Measurements from ENCODE around the gene ARL15.
"Not testable (repeated sequence)": the region's sequence is repeated elsewhere in the genome, so short reads cannot be mapped to it uniquely, and the experiment has no call there.

ARL15 gene

DNA sequence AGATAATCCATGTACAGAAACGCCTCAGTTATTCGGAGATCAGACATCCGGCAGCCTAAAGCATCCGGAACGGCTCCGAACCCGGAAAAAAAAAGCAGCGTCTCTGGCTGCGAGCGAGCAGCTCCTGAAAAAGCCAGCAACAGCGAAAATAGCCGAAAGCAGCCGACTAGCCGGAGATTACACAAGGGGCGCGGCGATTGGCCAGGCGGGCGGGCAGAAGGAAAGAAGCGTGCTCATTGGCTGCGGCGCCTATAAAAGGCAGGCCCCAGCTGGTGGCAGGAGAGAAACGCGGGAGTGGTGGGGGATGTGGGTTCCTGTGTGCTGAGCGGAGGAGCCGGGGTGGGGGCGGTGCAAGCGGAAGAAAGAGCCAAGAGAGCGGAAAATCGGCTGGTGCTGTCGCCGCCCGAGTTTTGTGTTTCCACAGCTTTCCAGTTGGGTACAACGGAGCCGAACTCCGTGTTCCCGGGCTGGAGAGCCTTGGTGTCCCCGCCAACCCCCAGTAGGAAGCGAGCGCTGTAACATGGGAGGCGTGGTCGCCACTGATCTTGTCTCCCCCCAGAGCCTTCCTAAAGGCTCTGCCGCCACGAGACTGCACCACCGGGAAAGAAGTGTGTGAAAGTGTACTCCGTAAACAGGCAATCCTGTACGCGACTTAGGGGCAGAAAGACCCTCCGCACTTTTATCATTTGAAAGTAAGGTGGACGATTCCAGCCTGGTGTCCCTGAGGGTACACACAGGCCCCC lies at the start of gene ARL15:
Gene ARL15, minus strand, starts transcription at position 141 of the 743 bp plus-strand sequence.
- DNase-seq (ENCODE audit: low read depth in 2 of 2) = peak; percentile 95 to 96

DNA sequence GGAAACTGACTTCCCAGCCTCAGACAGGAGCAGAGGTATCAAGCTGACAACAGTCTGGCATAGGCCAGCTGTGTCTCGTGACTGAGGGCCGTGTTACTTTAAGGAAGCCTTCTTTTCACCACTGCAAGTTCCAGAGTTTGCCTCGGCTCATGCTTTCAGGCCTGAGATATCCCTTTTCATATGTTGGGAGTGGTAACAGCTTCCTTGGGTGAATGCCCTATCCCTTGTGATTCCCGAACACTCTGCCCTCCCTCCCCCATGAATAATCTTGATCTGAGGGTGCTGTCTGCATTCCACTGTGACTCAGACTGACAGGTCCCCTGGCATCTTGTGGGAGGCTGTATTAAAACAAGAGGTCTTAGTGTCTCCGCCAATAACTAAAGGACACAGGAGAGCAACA lies 49.7 kb upstream of the ARL15 start:
- no peak for DNase-seq (ENCODE audit: low read depth in 2 of 2)

DNA sequence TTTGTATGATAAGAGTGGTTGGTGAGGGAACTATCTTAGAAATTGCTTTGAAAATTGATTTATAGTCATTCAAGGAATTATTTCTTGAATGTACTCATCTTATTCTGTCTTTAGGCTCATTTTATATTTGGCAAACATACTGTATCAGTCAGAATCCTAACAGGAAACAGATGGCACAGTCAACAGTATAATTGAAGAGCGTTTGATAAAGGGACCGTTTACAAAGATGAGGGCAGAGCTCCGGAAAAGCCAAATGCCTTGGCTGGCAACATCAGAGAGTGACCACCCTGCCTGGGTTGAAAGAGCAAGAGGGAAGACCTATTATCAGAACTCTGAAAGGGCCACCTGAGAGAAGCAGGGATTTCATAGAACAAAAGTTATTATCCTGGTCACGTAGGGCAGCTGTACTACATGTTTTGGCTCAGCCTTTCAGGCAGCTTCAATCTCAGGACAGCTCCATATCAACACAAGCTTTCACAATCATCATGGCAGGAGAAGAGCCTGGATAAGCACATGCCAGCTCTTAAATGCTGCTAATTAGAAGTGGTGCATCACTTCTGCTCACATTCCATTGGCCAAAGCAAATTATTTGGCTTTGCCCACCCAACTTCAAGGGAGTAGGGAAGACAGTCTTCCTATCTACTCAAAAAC lies 47.2 kb upstream of the ARL15 start:
- DNase-seq (ENCODE audit: low read depth in 2 of 2) = no peak

GRCh38 chr5:54353933-54354564 lies 43.7 kb upstream of the ARL15 start:
- not testable (repeated sequence) for DNase-seq (ENCODE audit: low read depth in 2 of 2)

DNA sequence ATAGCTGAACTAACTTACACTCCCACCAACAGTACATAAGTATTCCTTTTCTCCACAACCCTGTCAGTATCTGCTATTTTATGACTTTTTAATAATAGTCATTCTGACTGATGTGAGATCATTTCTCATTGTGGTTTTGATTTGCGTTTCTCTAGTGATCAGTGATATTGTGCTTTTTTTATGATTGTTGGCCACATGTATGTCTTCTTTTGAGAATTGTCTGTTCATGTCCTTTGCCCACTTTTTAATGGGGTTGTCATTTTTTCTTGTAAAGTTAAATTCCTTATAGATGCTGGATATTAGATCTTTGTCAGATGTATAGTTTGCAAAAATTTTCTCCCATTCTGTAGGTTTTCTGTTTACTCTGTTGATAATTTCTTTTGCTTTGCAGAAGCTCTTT lies 42.2 kb upstream of the ARL15 start:
- not testable (repeated sequence) for DNase-seq (ENCODE audit: low read depth in 2 of 2)

DNA sequence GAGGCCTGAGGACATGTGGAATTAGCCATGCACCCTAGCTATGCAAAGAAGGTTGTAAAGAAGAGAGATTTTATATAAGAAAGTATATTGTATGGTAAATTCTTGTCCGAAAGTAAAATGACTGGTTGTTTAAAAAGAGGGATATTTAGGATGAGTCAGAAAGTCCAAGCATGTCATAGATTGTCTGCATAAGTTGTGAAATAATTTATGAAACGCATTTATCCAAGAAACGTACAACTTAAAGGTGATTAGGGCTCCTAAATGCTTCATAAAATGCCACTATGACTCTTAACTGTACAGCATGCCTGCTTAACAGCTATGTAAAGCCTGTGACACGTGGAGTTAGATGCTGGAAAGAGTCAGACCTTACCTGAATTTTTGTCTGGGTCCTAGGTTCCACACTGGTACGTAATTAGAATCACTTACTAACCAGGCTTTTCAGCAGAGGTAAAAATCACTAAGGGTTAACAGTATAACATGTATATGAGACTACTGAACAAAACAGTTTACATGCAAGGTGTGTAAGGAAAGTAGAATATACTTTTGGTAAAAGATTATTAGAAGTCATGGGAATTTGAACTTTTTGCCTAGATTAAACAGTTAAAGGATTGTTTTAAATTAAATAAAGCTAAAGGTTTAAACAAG lies 37.0 kb upstream of the ARL15 start:
- DNase-seq (ENCODE audit: low read depth in 2 of 2) = no peak

GRCh38 chr5:54344653-54345052 lies 34.3 kb upstream of the ARL15 start:
- DNase-seq (ENCODE audit: low read depth in 2 of 2) = peak in 1 of 2 experiments; percentile 39

- no peak for DNase-seq (ENCODE audit: low read depth in 2 of 2)
These were observed 31.6 kb upstream of the ARL15 start for GRCh38 chr5:54341971-54342370.

DNA sequence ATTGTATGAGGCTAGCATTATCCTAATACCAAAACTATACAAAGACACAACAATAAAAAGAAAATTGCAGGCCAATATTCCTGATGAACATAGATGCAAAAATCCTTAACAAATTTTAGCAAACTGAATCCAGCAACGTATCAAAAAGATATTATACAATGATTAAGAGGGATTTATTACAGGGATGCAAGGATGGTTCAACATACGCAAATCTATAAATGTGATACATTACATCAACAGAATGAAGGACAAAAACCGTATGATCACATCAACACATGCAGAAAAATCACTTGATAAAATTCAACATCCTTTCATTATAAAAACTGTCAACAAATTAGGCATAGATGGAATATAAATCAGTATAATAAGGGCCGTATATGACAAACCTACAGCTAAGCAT lies 27.1 kb upstream of the ARL15 start:
- DNase-seq (ENCODE audit: low read depth in 2 of 2) = no peak

DNA sequence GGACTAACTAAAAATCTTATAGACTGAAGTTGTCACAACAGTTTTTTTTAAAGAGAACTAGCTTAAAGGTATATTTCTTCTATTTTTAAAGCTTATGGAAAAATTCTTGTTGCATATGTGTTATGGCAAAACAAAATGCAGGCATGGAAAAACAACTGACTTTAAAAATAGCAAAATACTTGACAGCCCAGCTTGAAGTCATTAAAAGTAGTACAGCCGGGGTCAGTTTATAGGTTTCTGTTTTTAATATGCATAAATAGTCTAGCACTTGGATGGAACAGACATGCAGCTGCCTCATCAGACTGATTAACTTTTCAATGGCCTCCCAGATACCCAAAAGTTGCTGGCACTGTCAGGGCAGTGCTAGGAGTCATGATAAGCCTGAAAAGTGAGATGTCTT lies 22.3 kb upstream of the ARL15 start:
- DNase-seq (ENCODE audit: low read depth in 2 of 2) = no peak

DNA sequence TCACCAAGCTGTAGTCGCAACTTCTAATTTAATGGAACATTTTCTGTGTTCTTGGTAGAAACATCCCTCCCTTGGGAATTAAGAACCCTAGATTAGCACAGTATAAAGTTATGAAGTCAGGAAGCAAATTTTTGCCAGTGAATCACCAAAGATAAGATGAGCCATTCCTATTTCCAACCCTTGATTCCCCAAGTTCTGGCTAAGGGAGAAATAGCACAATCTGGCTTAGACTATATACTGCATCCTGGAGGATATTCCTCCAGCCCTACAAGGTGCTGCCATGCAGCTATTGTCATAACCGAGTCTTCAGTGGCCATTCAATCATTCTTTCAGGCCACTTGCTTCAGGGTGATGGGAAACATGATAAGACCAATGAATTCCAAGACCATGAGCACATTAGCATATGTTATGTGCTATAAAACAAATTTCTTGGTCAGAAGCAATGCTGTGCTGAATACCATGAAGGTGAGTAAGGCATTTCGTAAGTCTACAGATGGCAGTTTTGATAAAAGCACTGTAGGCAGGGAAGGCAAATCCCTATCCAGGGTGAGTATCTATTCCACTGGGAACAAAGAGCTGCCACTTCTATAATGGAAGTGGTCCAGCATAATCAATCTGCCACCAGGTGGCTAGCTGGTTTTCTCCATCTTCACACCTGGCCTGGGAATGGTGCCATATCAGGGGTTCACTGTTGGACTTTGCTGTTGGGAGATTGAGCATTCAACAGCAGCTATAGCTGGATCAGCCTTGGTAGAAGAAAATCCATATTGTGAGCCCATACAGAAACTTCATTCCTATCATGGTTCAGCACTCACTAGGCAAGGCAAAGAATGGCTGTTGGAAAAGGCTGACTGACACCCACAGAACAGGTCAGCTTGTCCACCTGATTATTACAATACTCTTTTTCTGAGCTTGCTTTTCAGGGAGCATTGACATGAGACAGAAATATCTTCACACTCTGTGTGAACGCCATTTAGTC lies 19.6 kb upstream of the ARL15 start:
- peak; percentile 93 to 95 for DNase-seq (ENCODE audit: low read depth in 2 of 2)

- no peak for DNase-seq (ENCODE audit: low read depth in 2 of 2)
These were observed 16.4 kb upstream of the ARL15 start for GRCh38 chr5:54326662-54327270.

- DNase-seq (ENCODE audit: low read depth in 2 of 2) = no peak
These were observed 15.4 kb upstream of the ARL15 start for GRCh38 chr5:54325610-54326311.

- no peak for DNase-seq (ENCODE audit: low read depth in 2 of 2)
These were observed 14.9 kb upstream of the ARL15 start for GRCh38 chr5:54325272-54325609.

DNA sequence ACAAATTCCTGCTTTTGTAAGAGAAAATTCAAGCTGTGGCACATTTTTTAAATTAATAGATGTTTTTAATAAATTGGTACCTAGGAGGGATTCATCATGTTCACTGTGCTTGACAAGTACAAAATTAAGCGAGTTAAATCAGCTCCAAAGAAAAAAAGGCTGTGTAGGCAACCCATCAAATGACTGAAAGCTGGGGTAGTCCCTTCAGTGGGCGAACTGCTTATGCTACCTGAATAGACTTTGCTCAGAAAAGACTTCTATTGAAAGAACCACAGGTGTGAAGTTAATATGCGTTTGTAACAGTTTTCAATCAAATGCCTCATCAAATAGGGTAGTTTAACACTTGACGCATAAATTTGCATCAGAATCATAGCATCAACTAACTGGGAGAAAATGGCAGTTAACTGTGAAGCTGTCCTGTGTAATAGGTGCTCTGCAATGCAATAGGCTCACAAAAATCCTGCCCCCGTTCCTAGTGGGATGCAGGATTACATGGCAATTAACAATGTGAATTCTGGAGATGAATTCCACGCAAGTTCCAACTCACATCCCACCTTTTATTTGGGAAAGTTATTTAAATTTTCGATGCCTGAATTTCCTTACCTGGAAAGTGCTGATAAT lies 14.4 kb upstream of the ARL15 start:
- DNase-seq (ENCODE audit: low read depth in 2 of 2) = no peak

GRCh38 chr5:54323495-54323894 lies 13.1 kb upstream of the ARL15 start:
- no peak for DNase-seq (ENCODE audit: low read depth in 2 of 2)

DNA sequence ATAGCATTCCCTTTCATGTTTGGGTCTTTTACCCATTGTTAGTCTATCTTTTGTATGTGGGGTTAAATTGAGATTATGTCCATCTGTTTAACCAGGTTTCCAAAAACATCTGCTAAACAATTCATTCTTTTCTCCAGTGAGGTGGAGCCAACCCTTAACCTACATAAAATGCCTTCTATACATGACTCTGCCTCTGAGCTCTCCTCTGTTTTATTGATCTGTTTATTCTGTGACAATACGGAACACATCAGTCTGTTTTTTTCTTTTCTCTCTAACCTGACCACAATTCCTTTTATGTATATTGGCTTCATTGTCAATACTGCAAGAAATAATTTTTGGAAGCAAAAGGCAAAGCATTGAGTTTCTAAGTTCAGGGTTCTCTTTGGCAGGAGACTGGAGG lies 9.9 kb upstream of the ARL15 start:
- DNase-seq (ENCODE audit: low read depth in 2 of 2) = no peak

- DNase-seq (ENCODE audit: low read depth in 2 of 2) = no peak
These were observed 7.3 kb upstream of the ARL15 start for GRCh38 chr5:54317511-54318260.
